Activated CD8-positive, alpha-beta memory T cell treated with anti-CD3 and anti-CD28 coated beads, Interleukin-2, amount 50 U/mL, for 24 hours (primary cell): ENCODE measurements around the gene LIPI.
"Not testable (repeated sequence)": the region's sequence is repeated elsewhere in the genome, so short reads cannot be mapped to it uniquely, and the experiment has no call there.

ENCODE experiments used
- DNase-seq: peaks from one replicate; pipeline ENCODE4 v3.0.0-alpha.2; 2020; ENCODE audit errors: extremely low read depth

The LIPI gene

DNA sequence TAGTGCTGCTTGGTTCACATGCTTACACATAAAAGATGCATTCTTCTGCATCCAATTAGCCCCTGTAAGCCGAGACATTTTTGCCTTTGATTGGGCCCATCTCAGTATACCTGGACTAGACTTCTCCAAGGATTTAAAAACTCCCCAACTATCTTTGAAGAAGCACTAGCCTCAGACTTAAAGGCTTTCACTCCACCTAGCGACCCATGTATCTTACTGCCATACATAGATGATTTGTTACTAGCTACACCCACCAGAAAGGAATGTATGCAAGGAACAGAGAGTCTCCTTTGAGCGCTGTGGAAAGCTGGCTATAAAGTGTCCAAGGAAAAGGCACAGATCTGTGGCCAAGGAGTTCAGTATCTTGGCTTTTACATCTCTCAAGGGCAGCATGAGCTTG is 91.7 kb downstream of the LIPI start:
- no peak for DNase-seq

DNA sequence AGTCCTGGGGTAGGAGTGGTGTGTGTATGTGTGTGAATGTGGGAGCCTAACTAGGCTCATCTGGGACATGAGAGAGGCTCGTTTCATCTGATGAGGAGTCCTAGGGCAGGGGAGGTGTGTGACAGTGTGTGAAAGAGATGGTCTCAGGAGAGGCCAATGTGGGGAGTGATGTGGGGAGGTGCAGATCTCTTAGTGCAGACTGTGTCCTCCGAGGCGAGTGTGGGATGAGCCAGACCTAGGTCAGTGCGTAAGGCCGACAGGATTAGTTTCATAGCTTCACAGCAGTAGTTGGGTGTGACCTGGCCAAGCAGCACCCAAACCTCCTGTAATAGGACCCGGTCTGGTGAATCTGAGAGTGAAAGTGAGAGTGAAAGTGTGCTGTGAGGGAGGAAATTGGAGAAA is 94.7 kb downstream of the LIPI start:
- DNase-seq: no peak

DNA sequence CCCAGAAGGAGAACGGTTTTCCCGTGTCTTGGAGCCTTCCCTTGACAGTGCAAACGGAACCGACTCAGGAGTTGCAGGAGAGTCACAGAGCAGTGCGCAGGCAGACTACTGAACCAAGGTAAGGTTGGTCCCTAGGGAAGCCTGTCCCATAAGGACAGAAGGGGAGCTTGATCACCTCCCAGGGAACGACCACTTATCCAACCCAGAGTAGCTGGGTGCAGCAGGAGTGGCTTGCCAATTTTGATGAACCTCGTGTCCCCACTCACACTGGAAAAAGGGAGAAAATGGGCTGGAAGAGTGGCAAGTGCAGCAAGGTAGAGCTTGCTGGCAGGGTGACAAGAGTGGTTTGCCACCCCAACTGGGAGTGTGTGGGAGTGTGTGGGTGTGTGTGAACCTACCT is 95.1 kb downstream of the LIPI start:
- DNase-seq: no peak

DNA sequence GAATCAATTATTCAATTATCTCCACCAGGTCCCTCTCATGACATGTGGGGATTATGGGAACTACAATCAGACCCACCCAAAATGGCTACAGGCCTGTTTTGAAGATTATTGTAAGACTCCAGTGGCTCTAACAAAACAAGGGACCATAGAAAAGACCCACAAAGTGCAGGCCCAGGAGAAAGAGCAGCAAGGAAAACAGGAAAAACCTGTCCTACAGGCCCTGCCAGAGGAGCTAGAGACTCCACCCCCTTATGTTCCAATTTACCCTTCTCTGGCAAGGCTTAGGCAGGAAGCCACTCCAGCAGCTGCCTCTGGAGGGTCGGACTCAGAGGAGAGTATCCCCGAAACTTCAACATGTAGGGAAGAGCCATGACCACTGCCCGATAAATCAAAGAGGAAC is 96.5 kb downstream of the LIPI start:
- no peak for DNase-seq

DNA sequence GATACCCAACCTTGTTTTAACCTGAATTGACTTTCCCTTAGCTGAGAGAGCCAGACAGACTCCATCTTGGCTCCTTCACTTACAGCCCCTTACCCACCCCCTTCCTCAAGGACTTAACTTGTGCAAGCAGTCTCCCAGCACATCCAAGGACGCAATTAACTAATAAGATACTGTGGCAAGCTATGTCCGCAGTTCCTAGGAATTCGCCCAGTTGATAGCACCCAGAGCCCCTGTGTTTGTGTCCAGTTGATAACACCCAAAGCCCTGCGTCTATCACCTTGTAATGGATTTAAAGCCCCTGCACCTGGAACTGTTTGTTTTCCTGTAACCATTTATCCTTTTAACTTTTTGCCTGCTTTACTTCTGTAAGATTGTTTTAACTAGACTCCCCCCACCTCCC is 106.2 kb downstream of the LIPI start:
- not testable (repeated sequence) for DNase-seq

DNA sequence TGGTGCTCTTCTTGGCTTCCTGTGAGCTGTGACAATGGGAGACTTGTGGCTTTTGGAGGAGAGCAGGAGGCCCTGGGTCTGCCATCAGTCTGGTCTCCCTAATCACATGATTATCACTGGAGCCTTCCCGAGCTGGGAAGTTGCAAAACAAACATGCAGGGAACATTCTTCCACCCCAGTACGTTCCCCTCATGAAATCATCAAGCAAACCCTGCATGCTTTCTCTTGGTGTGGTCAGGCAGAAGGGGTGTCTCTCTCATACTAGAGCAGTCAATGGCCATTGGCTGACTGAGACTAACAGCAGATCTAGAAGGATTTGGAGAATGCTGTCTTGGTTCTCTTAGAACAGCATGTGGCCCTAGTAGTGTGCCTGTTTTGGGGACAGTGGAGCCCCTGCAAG is 111.2 kb downstream of the LIPI start:
- DNase-seq: no peak

DNA sequence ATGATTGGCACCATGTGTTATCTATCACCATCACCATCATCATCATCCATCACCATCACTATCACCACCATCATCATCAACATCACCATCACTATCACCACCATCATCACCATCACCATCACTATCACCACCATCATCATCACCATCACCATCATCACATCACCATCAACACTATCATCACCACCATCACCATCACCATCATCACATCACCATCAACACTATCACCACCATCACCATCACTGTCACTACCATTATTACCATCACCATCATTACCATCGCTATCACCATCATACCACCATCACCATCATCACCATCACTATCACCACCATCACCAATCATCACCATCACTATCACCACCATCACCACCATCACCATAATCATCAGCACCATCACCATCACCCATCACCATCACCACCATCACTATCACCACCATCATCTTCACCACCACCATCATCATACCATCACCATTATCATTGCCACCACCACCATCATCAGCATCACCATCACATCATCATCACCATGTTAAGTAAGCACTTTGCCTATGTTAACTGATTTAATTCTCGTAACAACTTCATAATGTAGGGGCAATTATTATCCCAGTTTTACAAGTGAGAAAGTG is 112.8 kb downstream of the LIPI start:
- no peak for DNase-seq

DNA sequence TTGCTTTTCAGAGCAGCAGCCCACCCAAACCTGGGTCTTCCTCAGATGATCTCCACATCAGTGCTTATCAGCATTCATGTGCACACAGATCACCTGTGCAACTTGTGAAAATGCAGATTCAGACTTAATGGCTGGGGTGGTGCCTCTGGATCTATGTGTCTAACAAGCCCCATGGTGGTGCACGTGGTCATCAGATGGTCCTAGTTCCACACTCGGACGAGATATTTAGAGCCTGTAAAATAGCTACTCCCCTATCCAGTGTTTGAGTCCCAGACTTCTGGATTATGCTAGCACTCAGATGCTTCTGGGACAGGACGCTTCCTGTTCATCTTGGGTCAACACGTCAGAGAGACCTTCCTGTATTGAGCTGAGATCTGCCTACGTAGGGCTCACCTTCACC is 114.2 kb downstream of the LIPI start:
- no peak for DNase-seq

DNA sequence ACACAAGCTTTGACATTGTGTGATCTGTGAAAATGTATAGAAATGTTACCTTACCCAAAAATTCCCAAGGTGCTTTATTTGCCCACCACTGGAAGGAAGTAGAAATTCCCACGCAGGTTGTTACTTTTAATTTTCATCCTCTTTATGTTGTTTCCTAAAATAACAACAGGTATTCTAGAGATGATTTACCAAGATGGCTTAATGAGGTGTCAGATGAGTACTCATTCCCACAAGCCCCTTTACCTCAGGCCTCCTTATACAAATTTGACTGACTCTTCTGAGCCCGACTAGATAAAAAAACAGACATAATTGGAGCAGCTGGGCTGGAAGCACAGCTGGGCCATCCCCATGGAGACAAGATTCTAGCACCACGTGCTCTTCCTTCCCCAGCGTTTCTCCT is 114.6 kb downstream of the LIPI start:
- DNase-seq: no peak

DNA sequence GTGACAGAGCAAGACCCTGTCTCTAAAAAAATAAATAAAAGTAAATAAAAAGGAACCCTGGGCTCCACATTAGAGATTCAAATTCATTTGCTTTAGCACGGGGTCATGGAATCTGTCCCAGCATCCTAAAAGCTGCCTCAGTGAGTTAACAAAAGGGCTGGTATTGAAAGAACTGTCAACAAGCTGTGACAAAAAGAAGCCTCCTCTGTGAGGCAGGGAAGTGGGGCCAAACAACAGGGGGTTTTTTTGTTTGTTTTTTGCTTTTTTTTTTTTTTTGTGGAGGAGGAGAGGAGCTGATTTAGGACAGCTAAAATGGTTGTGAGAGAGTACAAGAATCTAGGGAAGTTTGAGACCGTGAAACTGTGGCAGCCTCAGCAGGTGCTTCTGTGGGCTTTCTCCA is 115.7 kb downstream of the LIPI start:
- no peak for DNase-seq

DNA sequence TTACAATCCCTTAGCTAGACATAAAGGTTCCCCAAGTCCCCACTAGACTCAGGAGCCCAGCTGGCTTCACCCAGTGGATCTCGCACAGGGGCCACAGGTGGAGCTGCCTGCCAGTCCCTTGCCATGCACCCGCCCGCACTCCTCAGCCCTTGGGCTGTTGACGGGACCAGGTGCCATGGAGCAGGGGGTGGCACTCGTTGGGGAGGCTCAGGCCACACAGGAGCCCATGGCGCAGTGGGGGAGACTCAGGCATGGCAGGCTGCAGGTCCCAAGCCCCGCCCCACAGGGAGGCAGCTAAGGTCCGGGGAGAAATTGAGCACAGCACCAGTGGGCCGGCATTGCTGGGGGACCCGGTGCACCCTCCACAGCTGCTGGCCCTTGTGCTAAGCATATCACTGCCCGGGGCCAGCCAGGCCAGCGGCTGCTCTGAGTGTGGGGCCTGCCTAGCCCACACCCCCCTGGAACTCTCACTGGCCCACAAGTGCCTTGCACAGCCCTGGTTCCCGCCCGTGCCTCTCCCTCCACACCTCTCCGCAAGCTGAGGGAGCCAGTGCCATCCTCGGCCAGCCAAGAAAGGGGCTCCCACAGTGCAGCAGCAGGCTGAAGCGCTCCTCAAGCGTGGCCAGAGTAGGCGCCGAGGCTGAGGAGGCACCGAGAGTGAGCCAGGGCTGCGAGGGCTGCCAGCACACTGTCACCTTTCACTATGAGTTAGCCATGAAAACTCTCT is 117.8 kb downstream of the LIPI start:
- no peak for DNase-seq

DNA sequence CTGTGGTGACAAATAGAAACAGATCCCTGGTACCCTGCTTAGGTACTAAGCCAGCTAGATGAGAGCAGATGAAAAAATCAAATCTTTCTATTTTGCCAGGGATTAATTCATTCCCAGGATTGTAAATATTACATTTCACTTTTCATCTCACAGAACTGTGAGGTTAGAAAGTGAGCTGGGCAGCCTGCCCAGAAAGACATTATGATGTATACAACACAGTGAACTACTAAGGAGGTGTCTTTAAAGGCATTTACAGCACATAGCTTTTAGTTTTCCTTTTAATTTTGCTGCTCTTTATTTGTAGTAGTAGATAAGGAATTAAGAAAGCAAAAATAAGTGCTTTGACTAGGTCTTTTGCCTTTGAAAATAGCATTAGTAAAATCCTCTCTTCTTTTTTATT is 120.6 kb downstream of the LIPI start:
- not testable (repeated sequence) for DNase-seq

DNA sequence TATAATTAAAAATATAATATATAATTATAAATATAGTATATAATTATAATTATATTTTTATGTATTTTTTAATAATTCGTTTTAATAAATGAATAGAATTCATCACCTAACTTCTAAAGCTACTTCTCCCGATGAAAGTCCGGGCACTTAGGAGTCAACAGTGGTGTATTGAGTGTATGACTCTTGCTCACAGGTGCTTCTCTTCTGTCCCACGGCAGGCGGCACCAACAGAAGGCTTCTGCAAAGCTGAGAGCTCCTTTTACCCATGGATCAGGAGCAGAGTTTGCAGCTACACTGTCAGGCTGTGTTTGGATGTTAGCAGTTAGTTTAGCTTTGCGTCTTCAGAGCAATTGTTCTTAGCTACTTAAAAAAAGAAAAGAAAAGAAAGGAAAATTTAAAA is 122.4 kb downstream of the LIPI start:
- no peak for DNase-seq

DNA sequence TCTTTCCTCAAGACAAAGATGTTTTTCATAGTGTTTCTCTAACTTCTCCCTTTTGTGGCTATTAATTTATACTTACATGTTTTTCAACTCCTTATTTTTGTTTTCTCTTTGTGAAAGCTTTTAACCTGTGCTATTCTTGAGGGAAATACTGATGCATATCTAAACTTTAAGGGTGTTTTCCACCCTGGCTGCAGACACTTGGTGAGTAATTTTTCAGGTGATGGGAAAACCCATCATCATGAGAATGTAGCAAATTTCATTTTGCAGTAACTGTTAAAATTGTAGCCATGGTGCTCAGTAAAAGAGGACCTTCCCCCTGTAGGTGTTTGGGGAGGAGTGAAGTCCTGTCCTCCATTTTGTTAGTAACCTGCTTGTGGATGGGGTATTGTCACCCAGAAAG is 124.2 kb downstream of the LIPI start:
- DNase-seq: no peak

DNA sequence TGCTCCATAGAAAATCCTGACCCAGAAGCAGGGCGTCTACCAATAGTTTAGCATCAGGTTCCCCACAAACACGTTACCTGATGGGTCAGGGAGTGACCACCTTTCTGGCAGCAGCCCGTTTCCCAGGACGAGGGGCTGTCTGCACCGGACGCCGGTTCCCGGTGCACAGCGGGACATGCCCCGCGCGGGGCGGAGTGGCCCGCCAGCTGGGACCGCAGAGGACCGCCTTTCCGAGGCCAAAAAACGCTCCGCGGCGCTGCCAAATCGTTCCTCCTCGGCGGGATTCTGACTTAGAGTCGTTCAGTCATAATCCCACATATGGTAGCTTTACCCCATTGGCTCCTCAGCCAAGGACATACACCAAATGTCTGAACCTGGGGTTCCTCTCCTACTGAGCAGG is 126.1 kb downstream of the LIPI start:
- DNase-seq: no peak

DNA sequence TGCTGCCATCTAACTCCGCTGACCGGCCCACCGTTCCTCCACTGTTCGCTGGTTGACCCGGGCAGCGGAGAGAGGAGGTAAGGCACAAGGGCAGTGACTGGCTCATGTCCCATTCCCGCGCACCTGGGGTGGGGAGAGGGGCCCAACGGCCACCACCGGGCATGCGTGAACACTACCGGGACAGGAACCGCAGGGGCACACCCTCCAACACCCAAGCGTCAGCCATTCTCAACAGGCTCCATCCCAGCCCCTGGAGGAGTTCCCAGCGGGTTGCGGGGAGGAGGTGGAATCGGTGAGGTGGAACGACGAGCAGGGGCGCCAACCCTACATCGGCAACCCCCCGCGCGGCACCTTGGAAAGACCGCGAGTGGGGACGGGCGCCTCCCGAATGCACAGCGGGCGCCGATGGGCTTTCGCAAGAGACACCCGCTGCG is 126.7 kb downstream of the LIPI start:
- DNase-seq: no peak

DNA sequence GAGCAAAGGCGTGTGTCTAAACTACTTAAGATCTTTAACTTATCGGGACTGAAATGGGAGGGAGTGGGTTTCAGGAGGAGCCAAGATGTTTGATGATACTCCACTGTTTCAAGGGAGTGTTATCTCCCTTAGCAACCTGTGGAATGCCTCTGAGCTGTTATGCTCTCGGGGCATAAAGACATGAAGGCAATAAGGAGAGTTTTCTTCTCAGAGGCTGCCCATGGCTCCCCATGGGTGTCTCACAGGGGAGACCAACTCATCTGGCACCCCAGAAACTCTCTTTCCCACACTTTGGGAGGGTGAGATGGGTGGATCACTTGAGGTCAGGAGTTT is 130.0 kb downstream of the LIPI start:
- DNase-seq: no peak

DNA sequence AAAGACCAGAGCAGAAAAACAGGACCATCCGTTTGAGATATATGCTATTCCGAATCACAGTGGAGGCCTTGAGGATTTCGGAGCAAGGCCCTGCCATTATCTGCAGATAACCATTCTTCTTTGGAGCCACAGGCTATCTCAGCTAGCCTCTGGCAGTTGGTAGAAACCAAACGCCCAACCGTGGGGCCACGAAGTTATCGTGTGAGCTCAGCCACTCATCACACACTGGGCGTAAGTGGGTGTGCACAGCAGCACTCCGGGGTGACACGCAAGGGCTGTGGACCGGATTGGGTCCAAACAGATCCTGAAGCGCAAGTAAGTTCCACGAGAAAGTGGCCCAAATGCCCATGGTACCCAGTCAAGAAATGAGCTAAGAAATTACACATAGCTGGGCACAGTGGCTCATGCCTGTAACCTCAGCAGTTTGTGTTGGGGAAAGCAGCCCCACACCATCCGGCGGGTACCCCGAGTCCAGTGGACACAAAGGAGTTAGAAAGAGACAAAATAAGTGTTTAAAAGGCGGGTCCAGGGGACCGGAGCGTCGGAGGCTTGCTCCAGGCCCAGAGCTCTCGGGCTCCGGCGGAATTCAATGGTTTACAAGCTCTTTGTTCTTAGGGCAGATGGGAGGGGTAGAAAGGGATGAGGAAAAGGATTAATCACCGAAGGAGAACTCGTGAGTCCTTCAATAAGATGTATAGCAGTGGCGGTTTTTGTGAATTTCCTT is 130.6 kb downstream of the LIPI start:
- no peak for DNase-seq

DNA sequence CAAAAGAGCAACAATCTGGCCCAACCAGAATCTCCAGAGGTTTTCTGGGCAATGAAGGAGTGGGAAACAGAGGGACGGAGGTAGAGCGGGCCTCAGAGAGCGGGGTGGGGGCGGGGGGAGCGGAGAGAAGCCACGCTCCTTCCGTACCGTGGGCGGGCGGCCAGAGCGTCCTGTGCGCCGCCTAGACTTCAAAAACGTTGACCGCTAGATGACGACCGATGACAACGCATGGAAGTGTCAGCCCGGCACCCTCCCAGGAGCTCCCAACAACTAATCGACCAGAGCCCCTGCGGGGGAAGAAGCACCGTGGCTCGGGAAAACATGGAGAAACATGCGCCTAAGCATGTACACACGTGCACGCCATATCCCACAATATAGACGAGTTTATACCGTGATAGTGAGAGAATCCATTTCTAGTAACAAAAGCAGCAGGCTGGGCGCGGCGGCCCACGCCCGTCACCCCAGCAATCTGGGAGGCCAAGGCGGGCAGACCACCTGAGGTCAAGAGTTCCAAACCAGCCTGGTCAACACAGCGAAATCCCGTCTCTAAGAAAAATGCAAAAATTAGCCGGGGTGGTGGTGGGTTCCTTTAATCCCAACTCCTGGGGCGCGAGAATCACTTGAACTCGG is 131.9 kb downstream of the LIPI start:
- DNase-seq: no peak

DNA sequence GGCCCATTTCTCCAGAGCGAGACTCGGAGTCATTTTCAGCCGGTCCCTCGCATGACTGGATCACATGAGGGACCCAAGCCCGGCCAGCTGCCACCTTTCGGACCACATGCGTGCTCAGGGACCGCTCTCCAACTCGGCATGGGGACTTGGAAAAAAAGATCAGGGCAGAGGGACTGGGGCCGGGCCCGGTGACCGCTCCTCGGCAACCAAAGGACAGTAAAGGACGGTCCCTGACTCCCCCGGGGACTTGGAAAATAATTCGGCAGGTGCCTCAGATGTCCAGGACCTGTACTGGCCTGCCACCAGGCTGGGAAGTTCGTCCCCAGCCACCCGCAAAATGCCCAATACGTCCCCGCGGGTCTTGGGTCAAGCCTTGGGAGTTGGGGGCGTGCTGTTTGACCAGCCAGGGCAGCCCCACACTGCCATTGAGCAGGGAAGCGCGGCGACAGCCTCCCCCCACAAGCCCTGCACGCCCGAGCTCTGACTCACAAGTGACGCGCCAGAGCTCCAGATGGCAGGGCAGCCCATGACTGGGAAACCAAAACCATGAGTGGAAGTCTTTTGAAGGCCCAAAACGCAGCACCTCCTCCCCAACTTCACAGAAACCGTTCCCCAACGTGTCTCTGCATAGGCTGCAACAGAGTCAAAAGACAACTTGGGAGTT is 134.5 kb downstream of the LIPI start:
- no peak for DNase-seq

DNA sequence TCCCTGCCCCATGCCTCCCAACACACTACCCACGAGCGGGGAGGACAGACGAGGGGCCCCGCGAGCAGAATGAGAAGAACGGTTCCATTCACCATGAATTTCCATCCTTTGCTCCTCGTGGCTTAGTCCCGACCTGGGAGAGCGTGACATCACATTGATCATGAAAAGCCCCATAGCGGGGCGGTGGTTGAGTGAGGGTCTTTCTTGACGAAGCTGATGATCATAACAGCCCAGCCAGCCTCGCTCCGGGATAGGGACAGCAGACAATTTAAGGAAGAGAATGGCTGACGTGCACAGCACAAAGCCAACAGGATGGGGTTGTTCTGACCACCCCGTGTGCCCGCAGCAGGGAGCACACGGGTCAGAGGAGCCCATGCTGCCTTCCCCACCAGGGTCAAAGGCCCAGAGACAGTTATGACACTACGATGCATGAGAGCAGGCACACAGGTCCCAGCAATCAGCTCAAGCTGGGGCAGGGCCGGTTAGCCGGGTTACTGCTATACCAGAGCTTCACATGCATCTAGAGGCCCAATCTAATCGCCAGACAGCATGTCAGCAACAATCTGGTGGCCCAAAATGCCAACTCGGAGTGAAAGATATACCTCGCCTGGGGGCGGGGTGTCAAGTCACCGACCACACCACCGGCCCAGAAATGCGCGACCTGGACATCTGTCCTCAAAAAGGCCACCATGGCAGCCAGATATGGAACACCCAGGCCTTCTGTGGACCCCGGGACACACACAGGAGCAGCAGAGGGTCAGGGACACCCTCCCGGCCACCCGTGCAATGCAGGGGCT is 135.2 kb downstream of the LIPI start:
- no peak for DNase-seq

DNA sequence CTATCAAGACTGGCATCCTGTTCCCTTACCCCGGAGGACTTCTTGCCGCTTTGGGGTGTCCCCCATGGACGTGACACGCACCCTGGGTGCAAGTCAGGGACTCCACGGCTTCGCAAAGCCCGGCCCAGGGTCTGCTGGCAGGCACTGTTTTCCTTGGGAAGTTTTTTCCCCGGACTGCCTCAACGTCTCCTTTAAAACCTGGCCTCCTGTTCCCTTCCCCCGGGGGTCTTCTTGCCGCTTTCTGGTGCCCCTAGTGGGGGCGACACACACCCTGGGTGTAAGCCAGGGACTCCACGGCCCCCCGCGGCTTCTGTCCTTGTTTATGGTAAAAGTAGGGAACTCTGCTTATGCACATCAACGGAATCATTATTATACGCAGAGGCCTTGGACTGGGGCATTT is 136.6 kb downstream of the LIPI start:
- DNase-seq: no peak
